Rectal smooth muscle tissue (tissue), 1 donor: ENCODE data around the gene FNDC3B.

Experiments
- H3K27ac ChIP-seq: one replicate; pipeline ENCODE4 v1.7.0; 2013; ENCODE audit warnings: low read depth, low read length, inconsistent platforms
- H3K27me3 ChIP-seq: one replicate; pipeline ENCODE4 v1.7.0; 2013; ENCODE audit warnings: low read length; ENCODE audit not compliant: control insufficient read depth, insufficient read depth
- H3K36me3 ChIP-seq: one replicate; pipeline ENCODE4 v1.7.0; 2013; ENCODE audit warnings: low read length; ENCODE audit not compliant: control insufficient read depth, insufficient read depth
- H3K4me1 ChIP-seq: one replicate; pipeline ENCODE4 v1.7.0; 2013; ENCODE audit warnings: low read length; ENCODE audit not compliant: control insufficient read depth, insufficient read depth
- H3K4me3 ChIP-seq: one replicate; pipeline ENCODE4 v1.7.0; 2013; ENCODE audit warnings: low read length
- H3K9ac ChIP-seq: one replicate; pipeline ENCODE4 v1.7.0; 2013; ENCODE audit warnings: low read length

FNDC3B gene

DNA sequence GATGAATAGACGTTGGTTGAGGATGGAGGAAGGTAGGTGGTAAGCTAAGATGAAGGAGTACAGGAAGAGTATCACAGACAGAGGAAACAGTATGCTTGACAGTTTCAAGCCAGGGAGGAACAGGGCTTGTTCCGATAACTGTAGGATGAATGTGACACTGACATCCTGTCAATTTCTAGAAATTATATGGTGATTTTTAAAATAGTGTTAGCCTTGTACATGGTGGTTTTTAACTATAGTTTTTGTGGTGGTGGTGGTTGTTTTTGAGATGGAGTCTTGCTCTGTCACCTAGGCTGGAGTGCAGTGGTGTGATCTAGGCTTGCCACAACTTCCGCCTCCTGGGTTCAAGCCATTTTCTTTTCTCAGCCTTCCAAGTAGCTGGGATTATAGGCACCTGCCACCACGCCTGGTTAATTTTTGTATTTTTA lies 92.8 kb downstream of the FNDC3B start:
- Histone ChIP-seq H3K27ac (no peak overlapping the region), H3K27me3 (no peaks in the 10 kb centered on the region)

DNA sequence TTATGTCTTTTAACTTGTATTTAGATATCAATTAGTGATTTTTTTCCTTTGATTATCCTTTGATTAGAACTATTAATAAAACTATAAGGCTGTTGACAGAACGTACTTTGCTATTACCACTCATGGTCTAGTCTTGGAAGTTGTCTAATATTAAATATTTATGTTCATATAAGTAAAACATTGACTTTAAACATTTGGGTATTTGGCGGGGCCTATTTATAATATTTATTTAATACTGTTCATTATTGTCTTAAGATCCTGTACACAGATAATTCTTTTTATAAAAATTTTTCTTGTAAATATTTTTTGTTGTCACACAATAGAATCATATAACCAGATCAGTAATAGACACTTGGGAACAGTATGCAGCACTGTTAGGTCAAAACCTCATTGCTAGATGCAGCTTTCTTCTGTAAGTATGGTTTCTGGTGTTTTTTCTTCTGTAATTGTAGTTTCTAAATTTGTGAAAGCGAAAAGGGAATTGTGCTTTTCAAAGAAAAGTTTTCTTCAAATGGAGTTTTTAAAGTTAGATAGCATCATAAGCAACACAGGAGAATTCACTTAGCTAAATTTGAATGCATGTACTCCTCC lies 93.4 kb downstream of the FNDC3B start:
- Histone ChIP-seq H3K27me3 (no peaks in the 10 kb centered on the region), H3K9ac (no peak overlapping the region), H3K4me3 (no peak overlapping the region), H3K27ac (no peak overlapping the region), H3K4me1 (peaks cover 11% of the 10 kb centered on the region), H3K36me3 (no peaks in the 10 kb centered on the region)

More for the DNA sequence above, 92.8 kb downstream of the FNDC3B start:
- H3K4me1 ChIP-seq, result peaks cover 10% of the 10 kb centered on the region
- no peak overlapping the region for H3K9ac ChIP-seq
- H3K4me3 ChIP-seq, result no peak overlapping the region
- H3K36me3 ChIP-seq, result no peaks in the 10 kb centered on the region

DNA sequence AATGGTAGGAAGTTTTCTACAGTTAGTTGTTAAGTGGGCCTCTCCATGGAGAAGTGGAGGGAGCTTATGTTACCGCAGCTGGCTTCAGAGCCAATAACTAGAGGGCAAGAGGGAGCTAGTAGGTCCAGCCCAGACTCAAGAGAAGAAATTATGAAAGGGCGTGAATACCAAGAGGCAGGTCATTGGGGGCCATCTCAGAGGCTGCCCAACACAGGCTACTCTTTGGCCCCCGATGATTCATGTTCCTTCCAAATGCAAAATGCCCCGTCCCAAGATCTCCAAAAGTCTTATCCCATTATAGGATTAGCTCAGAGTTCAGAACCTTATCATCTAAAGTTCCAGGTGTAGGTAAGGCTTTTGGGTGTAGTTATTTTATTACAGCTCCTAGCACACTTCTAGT lies 94.5 kb downstream of the FNDC3B start:
- Histone ChIP-seq H3K4me3 (no peak overlapping the region), H3K27me3 (no peaks in the 10 kb centered on the region), H3K4me1 (peaks cover 16% of the 10 kb centered on the region), H3K27ac (no peak overlapping the region), H3K36me3 (no peaks in the 10 kb centered on the region), H3K9ac (no peak overlapping the region)

GRCh38 chr3:172134352-172134751 lies 95.0 kb downstream of the FNDC3B start:
- Histone ChIP-seq H3K27me3 (no peaks in the 10 kb centered on the region), H3K4me3 (no peak overlapping the region), H3K27ac (no peak overlapping the region), H3K4me1 (peaks cover 20% of the 10 kb centered on the region), H3K36me3 (no peaks in the 10 kb centered on the region), H3K9ac (no peak overlapping the region)

DNA sequence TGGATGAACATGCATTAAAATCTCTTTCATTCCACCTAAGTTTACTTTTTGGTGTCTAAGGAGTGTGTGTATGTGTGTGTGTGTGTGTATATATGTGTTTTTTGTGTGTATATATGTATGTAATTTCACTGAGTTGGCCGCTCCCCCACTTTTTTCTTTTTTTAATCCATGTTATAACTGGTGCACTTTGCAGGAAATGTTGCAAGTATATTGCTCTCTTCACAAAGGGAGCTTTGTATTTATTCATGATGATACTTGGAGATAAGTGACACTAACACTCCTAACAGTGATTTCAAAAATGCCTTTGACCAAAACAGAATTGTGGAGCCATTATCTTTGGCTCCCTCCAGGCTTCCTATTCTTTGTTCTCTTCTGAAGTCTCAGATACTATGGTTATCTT lies 95.8 kb downstream of the FNDC3B start:
- Histone ChIP-seq H3K9ac (no peak overlapping the region), H3K36me3 (no peaks in the 10 kb centered on the region), H3K27ac (no peak overlapping the region), H3K4me1 (peaks cover 21% of the 10 kb centered on the region), H3K27me3 (no peaks in the 10 kb centered on the region), H3K4me3 (no peak overlapping the region)

- Histone ChIP-seq H3K27me3 (no peaks in the 10 kb centered on the region), H3K9ac (no peak overlapping the region), H3K36me3 (no peaks in the 10 kb centered on the region), H3K4me1 (peaks cover 27% of the 10 kb centered on the region), H3K27ac (no peak overlapping the region), H3K4me3 (no peak overlapping the region)
Measured at GRCh38 chr3:172135820-172136219, 96.4 kb downstream of the FNDC3B start.

DNA sequence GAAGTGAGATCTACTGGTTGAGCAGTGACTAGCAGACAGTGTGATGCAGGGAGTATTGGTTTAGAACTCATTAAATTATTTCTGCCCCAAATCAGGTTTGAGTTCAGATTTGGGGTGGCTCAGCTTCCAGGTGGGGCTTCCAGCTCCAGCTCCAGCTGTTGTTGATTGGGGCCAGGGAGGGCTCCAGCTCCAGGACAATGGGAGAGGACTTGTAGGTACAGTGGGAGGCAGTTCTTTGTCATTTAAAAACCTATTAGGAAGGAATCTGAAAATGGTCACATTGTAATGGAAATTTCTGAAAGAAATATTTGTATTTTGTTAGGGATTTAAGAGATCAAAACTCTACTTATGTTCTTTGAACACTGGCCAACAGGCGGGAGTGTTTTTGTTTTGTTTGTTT lies 97.0 kb downstream of the FNDC3B start:
- H3K27ac ChIP-seq, result no peak overlapping the region
- H3K4me1 ChIP-seq, result peaks cover 32% of the 10 kb centered on the region
- no peak overlapping the region for H3K9ac ChIP-seq
- no peak overlapping the region for H3K4me3 ChIP-seq
- H3K27me3 ChIP-seq, result no peaks in the 10 kb centered on the region
- H3K36me3 ChIP-seq, result no peaks in the 10 kb centered on the region

GRCh38 chr3:172137287-172138192 lies 98.2 kb downstream of the FNDC3B start:
- Histone ChIP-seq H3K27ac (peak overlapping the region; percentile 42), H3K4me3 (no peak overlapping the region), H3K36me3 (no peaks in the 10 kb centered on the region), H3K9ac (no peak overlapping the region), H3K27me3 (no peaks in the 10 kb centered on the region), H3K4me1 (peaks cover 36% of the 10 kb centered on the region)

DNA sequence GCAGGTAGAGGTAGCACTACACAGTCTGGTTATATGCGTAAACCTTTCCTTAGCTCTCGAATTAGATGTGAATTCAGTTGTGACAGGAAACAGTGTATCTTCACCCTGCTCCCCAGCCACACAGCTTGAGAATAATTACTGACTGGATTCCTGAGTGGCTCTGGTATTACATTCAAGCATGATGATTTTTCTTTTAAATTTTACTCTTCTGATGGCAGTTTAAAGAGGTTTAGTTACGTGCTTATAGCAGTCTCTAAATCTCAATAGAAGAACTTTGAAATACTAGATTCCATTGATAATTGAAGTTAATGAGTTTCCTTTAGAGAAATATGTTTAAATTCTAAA lies 98.8 kb downstream of the FNDC3B start:
- Histone ChIP-seq H3K27me3 (no peaks in the 10 kb centered on the region), H3K4me1 (peaks cover 36% of the 10 kb centered on the region), H3K9ac (no peak overlapping the region), H3K4me3 (no peak overlapping the region), H3K36me3 (no peaks in the 10 kb centered on the region), H3K27ac (peak overlapping the region; percentile 42)

DNA sequence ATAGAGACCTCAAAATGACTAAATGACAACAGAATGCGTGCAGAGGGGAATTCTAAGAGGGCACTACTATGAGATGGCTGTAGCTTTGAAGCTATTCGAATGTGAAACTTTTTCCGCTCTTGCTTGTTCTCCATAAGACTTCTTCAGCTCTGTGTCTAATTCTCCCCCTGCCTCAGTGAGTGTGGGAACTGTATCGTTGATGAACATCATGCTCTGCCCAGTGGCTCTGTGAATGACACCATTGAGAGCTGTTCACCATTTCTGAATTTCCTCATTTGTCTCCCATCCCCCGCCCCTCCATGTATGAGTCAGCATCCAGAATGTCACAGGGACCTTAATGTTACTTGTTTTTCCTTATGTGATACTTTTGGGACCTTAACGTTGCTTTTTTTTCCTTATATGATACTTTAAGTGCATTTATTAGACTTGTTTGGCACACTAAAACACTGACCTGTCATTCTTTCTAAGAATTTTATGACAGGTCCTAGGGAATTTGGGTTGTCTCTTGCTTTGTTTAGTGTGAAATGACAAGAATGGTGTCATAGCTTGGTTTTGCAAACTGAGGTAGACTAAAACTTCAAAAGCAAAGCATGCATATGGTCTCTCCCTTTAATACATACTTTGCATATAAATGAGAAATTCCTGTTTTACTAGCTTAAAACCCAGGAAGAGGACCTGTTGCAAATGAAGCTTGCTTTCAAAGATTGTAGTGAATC lies 99.6 kb downstream of the FNDC3B start:
- Histone ChIP-seq H3K4me3 (peak overlapping the region; percentile 10), H3K9ac (no peak overlapping the region), H3K36me3 (no peaks in the 10 kb centered on the region), H3K27ac (peak overlapping the region; percentile 56), H3K4me1 (peaks cover 36% of the 10 kb centered on the region), H3K27me3 (no peaks in the 10 kb centered on the region)

GRCh38 chr3:172139528-172140276 lies 100.3 kb downstream of the FNDC3B start:
- no peaks in the 10 kb centered on the region for H3K36me3 ChIP-seq
- H3K9ac ChIP-seq, result no peak overlapping the region
- H3K27ac ChIP-seq, result peak overlapping the region; percentile 75
- H3K4me3 ChIP-seq, result no peak overlapping the region
- H3K27me3 ChIP-seq, result no peaks in the 10 kb centered on the region
- H3K4me1 ChIP-seq, result peaks cover 36% of the 10 kb centered on the region
